KMS-11 (cell line): Measurements from ENCODE around the gene UGCG.

ENCODE experiments used
- H2AFZ ChIP-seq: fragments of 200-600 bp; sonication (generic); 2 replicates; pipeline ENCODE4 v1.6.1; 2016; ENCODE audit warnings: antibody characterized with exemption, mixed run types, low read depth
- H3K27ac ChIP-seq: fragments of 200-600 bp; sonication (generic); 2 replicates; pipeline ENCODE4 v1.6.1; 2016; ENCODE audit warnings: mild to moderate bottlenecking, mixed run types
- H3K27me3 ChIP-seq: fragments of 200-600 bp; sonication (generic); 2 replicates; pipeline ENCODE4 v1.6.1; 2017; ENCODE audit warnings: mild to moderate bottlenecking, low read depth, mixed run types, moderate library complexity; ENCODE audit not compliant: insufficient read depth
- H3K36me3 ChIP-seq: fragments of 200-600 bp; sonication (generic); 2 replicates; pipeline ENCODE4 v1.6.1; 2017; ENCODE audit warnings: mild to moderate bottlenecking, mixed run types; ENCODE audit not compliant: insufficient read depth
- H3K4me1 ChIP-seq: fragments of 200-600 bp; sonication (generic); 2 replicates; pipeline ENCODE4 v1.6.1; 2016; ENCODE audit warnings: mild to moderate bottlenecking, low read depth, mixed run types; ENCODE audit not compliant: poor library complexity, severe bottlenecking
- H3K4me2 ChIP-seq: fragments of 200-600 bp; sonication (generic); 2 replicates; pipeline ENCODE4 v1.7.0; 2016; ENCODE audit warnings: mild to moderate bottlenecking, mixed run types
- H3K4me3 ChIP-seq: fragments of 200-600 bp; sonication (generic); IDR thresholded peaks from 2 replicates; pipeline ENCODE4 v1.6.1; 2017; ENCODE audit warnings: low read depth, low read length, mixed read lengths; ENCODE audit not compliant: insufficient read depth
- H3K79me2 ChIP-seq: fragments of 200-600 bp; sonication (generic); 2 replicates; pipeline ENCODE4 v1.6.1; 2016; ENCODE audit warnings: low read depth, mixed run types; ENCODE audit not compliant: insufficient read depth
- H3K9ac ChIP-seq: fragments of 200-600 bp; sonication (generic); 2 replicates; pipeline ENCODE4 v1.6.1; 2016; ENCODE audit warnings: mild to moderate bottlenecking, mixed run types
- H4K20me1 ChIP-seq: fragments of 200-600 bp; sonication (generic); 2 replicates; pipeline ENCODE4 v1.6.1; 2016; ENCODE audit warnings: mild to moderate bottlenecking, mixed run types; ENCODE audit not compliant: insufficient read depth
- CTCF ChIP-seq: fragments of 200-600 bp; sonication (generic); conservative IDR thresholded peaks from 2 replicates; pipeline ENCODE4 v1.6.1; 2017; ENCODE audit warnings: low read depth, mild to moderate bottlenecking, antibody characterized with exemption, low read length, moderate library complexity, mixed read lengths

UGCG gene

GRCh38 chr9:111920531-111920930 lies 23.9 kb downstream of the UGCG start:
- TF ChIP-seq CTCF: no peak
- Histone ChIP-seq H3K27ac (no peak overlapping the region), H3K36me3 (no peaks in the 10 kb centered on the region), H3K9ac (no peak overlapping the region), H3K4me1 (peaks cover 25% of the 10 kb centered on the region), H3K79me2 (no peaks in the 10 kb centered on the region), H3K27me3 (no peaks in the 10 kb centered on the region), H2AFZ (no peak overlapping the region), H4K20me1 (no peaks in the 10 kb centered on the region), H3K4me3 (no peak overlapping the region), H3K4me2 (no peak overlapping the region)

- no peak for TF ChIP-seq CTCF
- H3K79me2 ChIP-seq: no peaks in the 10 kb centered on the region
- H3K9ac ChIP-seq: no peak overlapping the region
- H3K27me3 ChIP-seq: no peaks in the 10 kb centered on the region
- H3K27ac ChIP-seq: no peak overlapping the region
- H4K20me1 ChIP-seq: no peaks in the 10 kb centered on the region
- no peak overlapping the region for H3K4me3 ChIP-seq
- no peaks in the 10 kb centered on the region for H3K36me3 ChIP-seq
- H2AFZ ChIP-seq: no peak overlapping the region
- H3K4me2 ChIP-seq: no peak overlapping the region
- H3K4me1 ChIP-seq: peaks cover 26% of the 10 kb centered on the region
Observed at GRCh38 chr9:111922324-111923013, 25.9 kb downstream of the UGCG start.

GRCh38 chr9:111924281-111924680 lies 27.7 kb downstream of the UGCG start:
- H3K27me3 ChIP-seq: no peaks in the 10 kb centered on the region
- H3K9ac ChIP-seq: no peak overlapping the region; the same call in 1 of the 2 replicates
- no peaks in the 10 kb centered on the region for H3K79me2 ChIP-seq
- no peak overlapping the region for H3K27ac ChIP-seq
- peaks cover 36% of the 10 kb centered on the region for H3K4me1 ChIP-seq
- H3K4me3 ChIP-seq: no peak overlapping the region
- no peak for TF ChIP-seq CTCF
- no peaks in the 10 kb centered on the region for H4K20me1 ChIP-seq
- no peak overlapping the region for H3K4me2 ChIP-seq
- H2AFZ ChIP-seq: no peak overlapping the region
- no peaks in the 10 kb centered on the region for H3K36me3 ChIP-seq

GRCh38 chr9:111925017-111925770 lies 28.6 kb downstream of the UGCG start:
- Histone ChIP-seq H3K27me3 (no peaks in the 10 kb centered on the region), H3K4me3 (no peak overlapping the region), H4K20me1 (no peaks in the 10 kb centered on the region), H2AFZ (no peak overlapping the region), H3K4me1 (peaks cover 36% of the 10 kb centered on the region), H3K27ac (no peak overlapping the region), H3K9ac (no peak overlapping the region), H3K79me2 (no peaks in the 10 kb centered on the region), H3K36me3 (no peaks in the 10 kb centered on the region), H3K4me2 (no peak overlapping the region)
- TF ChIP-seq CTCF: no peak
